Prostate gland (tissue), 2 donors: ENCODE results near the gene ZNF827.

ENCODE experiments used
- POLR2A ChIP-seq: fragments of 450-650 bp; IDR thresholded peaks from one replicate; pipeline ENCODE4 v1.6.1; 2016; ENCODE audit warnings: antibody characterized with exemption, mild to moderate bottlenecking
- POLR2AphosphoS5 ChIP-seq: sonication (generic); formaldehyde crosslinking; IDR thresholded peaks from one replicate; pipeline ENCODE4 v1.6.1; 2017; ENCODE audit warnings: antibody characterized with exemption
- TF ChIP-seq, protein P1 (sequence below), 4 experiments: fragments of 200-600 bp in 2 of 4; fragments of 450-650 bp in 2 of 4; sonication (generic) in 2 of 4; IDR thresholded peaks; 1 replicate in 3 of 4; 2 replicates in 1 of 4; pipeline ENCODE4 v1.5.1; 2016 to 2019; ENCODE audit warnings: antibody characterized with exemption in 4 of 4, mild to moderate bottlenecking in 2 of 4, moderate library complexity in 2 of 4

DNA sequence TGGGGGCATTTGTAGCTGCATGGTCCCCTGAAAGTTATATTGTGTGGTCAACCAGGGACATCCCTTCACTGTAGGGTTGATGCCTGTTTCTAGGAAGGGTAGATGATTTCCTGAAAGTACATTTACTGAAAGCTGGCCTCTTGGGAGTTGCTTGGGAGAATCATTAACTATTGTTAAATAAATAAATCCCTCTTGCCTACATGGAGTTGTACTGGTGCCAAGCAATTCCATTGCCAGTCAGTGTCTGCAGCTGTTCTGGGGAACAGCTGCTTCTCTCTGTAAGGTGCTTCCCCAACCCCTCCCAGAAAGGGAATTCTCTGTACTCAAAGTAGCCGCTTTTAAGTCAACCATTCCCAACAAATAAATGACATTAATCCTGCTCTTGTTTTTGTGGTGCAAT lies 207.6 kb downstream of the ZNF827 start:
- TF ChIP-seq POLR2A (no peak), POLR2AphosphoS5 (peak; percentile 66)
- TF ChIP-seq, protein P1, sequence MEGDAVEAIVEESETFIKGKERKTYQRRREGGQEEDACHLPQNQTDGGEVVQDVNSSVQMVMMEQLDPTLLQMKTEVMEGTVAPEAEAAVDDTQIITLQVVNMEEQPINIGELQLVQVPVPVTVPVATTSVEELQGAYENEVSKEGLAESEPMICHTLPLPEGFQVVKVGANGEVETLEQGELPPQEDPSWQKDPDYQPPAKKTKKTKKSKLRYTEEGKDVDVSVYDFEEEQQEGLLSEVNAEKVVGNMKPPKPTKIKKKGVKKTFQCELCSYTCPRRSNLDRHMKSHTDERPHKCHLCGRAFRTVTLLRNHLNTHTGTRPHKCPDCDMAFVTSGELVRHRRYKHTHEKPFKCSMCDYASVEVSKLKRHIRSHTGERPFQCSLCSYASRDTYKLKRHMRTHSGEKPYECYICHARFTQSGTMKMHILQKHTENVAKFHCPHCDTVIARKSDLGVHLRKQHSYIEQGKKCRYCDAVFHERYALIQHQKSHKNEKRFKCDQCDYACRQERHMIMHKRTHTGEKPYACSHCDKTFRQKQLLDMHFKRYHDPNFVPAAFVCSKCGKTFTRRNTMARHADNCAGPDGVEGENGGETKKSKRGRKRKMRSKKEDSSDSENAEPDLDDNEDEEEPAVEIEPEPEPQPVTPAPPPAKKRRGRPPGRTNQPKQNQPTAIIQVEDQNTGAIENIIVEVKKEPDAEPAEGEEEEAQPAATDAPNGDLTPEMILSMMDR (IDR thresholded peaks at IDR 0.05), result no peak
